HEK293 (cell line): ENCODE measurements around the gene BRD1.

ENCODE experiments used
- CTCF ChIP-seq: fragments of 450-650 bp; formaldehyde crosslinking; IDR thresholded peaks from 2 replicates; pipeline ENCODE4 v1.5.1; 2016; ENCODE audit warnings: missing biosample characterization, missing genetic modification characterization
- GLI4 ChIP-seq: fragments of 450-650 bp; formaldehyde crosslinking; IDR thresholded peaks from 2 replicates; pipeline ENCODE4 v1.5.1; 2016; ENCODE audit warnings: missing biosample characterization, missing genetic modification characterization
- HOXA7 ChIP-seq: sonication (generic); formaldehyde crosslinking; IDR thresholded peaks from 2 replicates; pipeline ENCODE4 v1.8.1; 2022; ENCODE audit warnings: missing genetic modification reagents, borderline replicate concordance
- KLF1 ChIP-seq: fragments of 450-650 bp; formaldehyde crosslinking; IDR thresholded peaks from 2 replicates; pipeline ENCODE4 v1.5.1; 2016; ENCODE audit warnings: missing biosample characterization, missing genetic modification characterization
- MEIS1 ChIP-seq: sonication (generic); formaldehyde crosslinking; IDR thresholded peaks from 2 replicates; pipeline ENCODE4 v1.8.1; 2022; ENCODE audit warnings: missing genetic modification reagents, mild to moderate bottlenecking, borderline replicate concordance
- OSR2 ChIP-seq: fragments of 450-650 bp; formaldehyde crosslinking; IDR thresholded peaks from 2 replicates; pipeline ENCODE4 v1.5.1; 2016; ENCODE audit warnings: missing biosample characterization, missing genetic modification characterization
- PRDM4 ChIP-seq: fragments of 450-650 bp; formaldehyde crosslinking; IDR thresholded peaks from 2 replicates; pipeline ENCODE4 v1.5.1; 2017; ENCODE audit warnings: missing biosample characterization, missing genetic modification characterization
- SCRT1 ChIP-seq: fragments of 450-650 bp; formaldehyde crosslinking; IDR thresholded peaks from 2 replicates; pipeline ENCODE4 v1.5.1; 2016; ENCODE audit warnings: missing biosample characterization, missing genetic modification characterization, borderline replicate concordance
- SCRT2 ChIP-seq: fragments of 450-650 bp; formaldehyde crosslinking; IDR thresholded peaks from 2 replicates; pipeline ENCODE4 v1.5.1; 2016; ENCODE audit warnings: missing biosample characterization, missing genetic modification characterization
- TSHZ1 ChIP-seq: fragments of 450-650 bp; formaldehyde crosslinking; IDR thresholded peaks from 2 replicates; pipeline ENCODE4 v1.5.1; 2016; ENCODE audit warnings: missing biosample characterization, missing genetic modification characterization, borderline replicate concordance
- ZBTB1 ChIP-seq: fragments of 450-650 bp; formaldehyde crosslinking; IDR thresholded peaks from 2 replicates; pipeline ENCODE4 v1.5.1; 2016; ENCODE audit warnings: missing biosample characterization, missing genetic modification characterization
- ZBTB11 ChIP-seq: fragments of 450-650 bp; formaldehyde crosslinking; conservative IDR thresholded peaks from 2 replicates; pipeline ENCODE4 v1.5.1; 2016; ENCODE audit warnings: low read depth, missing biosample characterization, missing genetic modification characterization
- ZBTB48 ChIP-seq: fragments of 450-650 bp; formaldehyde crosslinking; IDR thresholded peaks from 2 replicates; pipeline ENCODE4 v1.5.1; 2016; ENCODE audit warnings: missing biosample characterization, missing genetic modification characterization
- ZNF10 ChIP-seq: fragments of 450-650 bp; formaldehyde crosslinking; IDR thresholded peaks from 2 replicates; pipeline ENCODE4 v1.5.1; 2017; ENCODE audit warnings: missing biosample characterization, missing genetic modification characterization
- ZNF146 ChIP-seq: fragments of 450-650 bp; formaldehyde crosslinking; IDR thresholded peaks from 2 replicates; pipeline ENCODE4 v1.5.1; 2016; ENCODE audit warnings: missing biosample characterization, missing genetic modification characterization
- ZNF18 ChIP-seq: fragments of 450-650 bp; formaldehyde crosslinking; IDR thresholded peaks from 2 replicates; pipeline ENCODE4 v1.5.1; 2016; ENCODE audit warnings: missing biosample characterization, missing genetic modification characterization
- ZNF311 ChIP-seq: fragments of 450-650 bp; formaldehyde crosslinking; IDR thresholded peaks from 2 replicates; pipeline ENCODE4 v1.5.1; 2017; ENCODE audit warnings: missing biosample characterization, missing genetic modification characterization, borderline replicate concordance
- ZNF341 ChIP-seq: fragments of 450-650 bp; formaldehyde crosslinking; IDR thresholded peaks from 2 replicates; pipeline ENCODE4; 2016; ENCODE audit warnings: low read depth, missing biosample characterization, missing genetic modification characterization
- ZNF354C ChIP-seq: fragments of 450-650 bp; formaldehyde crosslinking; IDR thresholded peaks from 2 replicates; pipeline ENCODE4 v1.5.1; 2016; ENCODE audit warnings: missing biosample characterization, missing genetic modification characterization, low read depth, borderline replicate concordance
- ZNF366 ChIP-seq: fragments of 450-650 bp; formaldehyde crosslinking; conservative IDR thresholded peaks from 2 replicates; pipeline ENCODE4 v1.5.1; 2016; ENCODE audit warnings: missing biosample characterization, missing genetic modification characterization
- ZNF37A ChIP-seq: fragments of 450-650 bp; IDR thresholded peaks from 2 replicates; pipeline ENCODE4 v1.5.1; 2018; ENCODE audit warnings: missing biosample characterization, missing genetic modification characterization
- ZNF404 ChIP-seq: fragments of 450-650 bp; formaldehyde crosslinking; IDR thresholded peaks from 2 replicates; pipeline ENCODE4 v1.5.1; 2017; ENCODE audit warnings: missing biosample characterization, missing genetic modification characterization
- ZNF510 ChIP-seq: fragments of 450-650 bp; formaldehyde crosslinking; IDR thresholded peaks from 2 replicates; pipeline ENCODE4 v1.5.1; 2018; ENCODE audit warnings: mild to moderate bottlenecking, missing genetic modification characterization, missing biosample characterization; ENCODE audit not compliant: insufficient replicate concordance
- ZNF558 ChIP-seq: fragments of 450-650 bp; formaldehyde crosslinking; IDR thresholded peaks from 2 replicates; pipeline ENCODE4 v1.5.1; 2016; ENCODE audit warnings: missing biosample characterization, missing genetic modification characterization
- ZNF596 ChIP-seq: fragments of 450-650 bp; IDR thresholded peaks from 2 replicates; pipeline ENCODE4 v1.5.0; 2018; ENCODE audit warnings: missing biosample characterization, mild to moderate bottlenecking, missing genetic modification characterization, moderate library complexity
- ZNF623 ChIP-seq: fragments of 450-650 bp; formaldehyde crosslinking; IDR thresholded peaks from 2 replicates; pipeline ENCODE4 v1.5.1; 2016; ENCODE audit warnings: missing biosample characterization, missing genetic modification characterization
- ZNF629 ChIP-seq: fragments of 450-650 bp; formaldehyde crosslinking; IDR thresholded peaks from 2 replicates; pipeline ENCODE4 v1.5.1; 2017; ENCODE audit warnings: missing biosample characterization, missing genetic modification characterization
- ZNF747 ChIP-seq: fragments of 450-650 bp; formaldehyde crosslinking; IDR thresholded peaks from 2 replicates; pipeline ENCODE4 v1.5.1; 2016; ENCODE audit warnings: missing biosample characterization, missing genetic modification characterization
- ZNF837 ChIP-seq: fragments of 450-650 bp; formaldehyde crosslinking; IDR thresholded peaks from 2 replicates; pipeline ENCODE4 v1.5.1; 2016; ENCODE audit warnings: missing biosample characterization, missing genetic modification characterization

BRD1 gene

GRCh38 chr22:49825944-49826602, 1.6 kb downstream of the BRD1 start (continued):
- TF ChIP-seq ZBTB1 (tag by site-specific recombination) (no peak), KLF1 (no peak), OSR2 (no peak), ZNF629 (tag by site-specific recombination) (no peak), ZNF311 (tag by site-specific recombination) (no peak), ZNF837 (tag by site-specific recombination) (no peak), ZNF366 (tag by site-specific recombination) (no peak), CTCF (no peak), ZNF341 (peak; percentile 88), TSHZ1 (tag by site-specific recombination) (no peak), ZNF623 (tag by site-specific recombination) (no peak), ZNF747 (tag by site-specific recombination) (no peak), PRDM4 (tag by site-specific recombination) (no peak), ZNF404 (tag by site-specific recombination) (no peak), ZNF18 (tag by site-specific recombination) (no peak), ZNF354C (no peak), SCRT2 (tag by site-specific recombination) (peak; percentile 98), ZNF37A (no peak), ZNF10 (tag by site-specific recombination) (no peak), SCRT1 (tag by site-specific recombination) (peak; percentile 80; the same call in 1 of the 2 replicates), ZNF596 (tag by site-specific recombination) (no peak), ZNF558 (tag by site-specific recombination) (no peak), ZBTB48 (0 out of 2 replicates have a peak, but pooled peaks have one; percentile 7), GLI4 (no peak), ZNF510 (no peak), HOXA7 (CRISPR knock-in tag) (no peak), ZNF146 (tag by site-specific recombination) (no peak), MEIS1 (no peak), ZBTB11 (tag by site-specific recombination) (no peak)
